LNCAP (cell line): ENCODE results near the gene XRCC4.

Experiments used
- TF ChIP-seq, protein P1 (sequence below): fragments of 450-650 bp; IDR thresholded peaks from 2 replicates; pipeline ENCODE4 v1.5.1; 2017; ENCODE audit warnings: mild to moderate bottlenecking

Gene XRCC4

DNA sequence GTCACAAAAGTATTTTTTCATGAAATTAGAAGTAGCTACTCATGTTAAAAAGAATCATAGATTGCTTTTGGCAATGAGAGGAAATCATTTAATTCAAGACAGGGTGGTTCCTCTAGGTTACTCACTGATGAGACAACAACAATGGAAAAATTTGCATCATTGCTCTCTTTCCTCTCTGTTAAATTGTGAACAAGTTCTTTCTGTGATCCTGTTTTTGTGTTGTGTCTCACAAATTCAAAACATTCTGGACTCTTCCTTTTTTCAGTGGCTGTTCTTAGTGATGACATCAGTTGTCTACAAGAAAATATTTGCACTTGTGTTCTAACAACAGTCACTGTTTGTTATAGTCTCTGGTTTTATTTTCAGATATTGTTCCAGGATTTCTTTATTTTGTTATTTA is 95.3 kb downstream of the XRCC4 start:
- TF ChIP-seq, protein P1, sequence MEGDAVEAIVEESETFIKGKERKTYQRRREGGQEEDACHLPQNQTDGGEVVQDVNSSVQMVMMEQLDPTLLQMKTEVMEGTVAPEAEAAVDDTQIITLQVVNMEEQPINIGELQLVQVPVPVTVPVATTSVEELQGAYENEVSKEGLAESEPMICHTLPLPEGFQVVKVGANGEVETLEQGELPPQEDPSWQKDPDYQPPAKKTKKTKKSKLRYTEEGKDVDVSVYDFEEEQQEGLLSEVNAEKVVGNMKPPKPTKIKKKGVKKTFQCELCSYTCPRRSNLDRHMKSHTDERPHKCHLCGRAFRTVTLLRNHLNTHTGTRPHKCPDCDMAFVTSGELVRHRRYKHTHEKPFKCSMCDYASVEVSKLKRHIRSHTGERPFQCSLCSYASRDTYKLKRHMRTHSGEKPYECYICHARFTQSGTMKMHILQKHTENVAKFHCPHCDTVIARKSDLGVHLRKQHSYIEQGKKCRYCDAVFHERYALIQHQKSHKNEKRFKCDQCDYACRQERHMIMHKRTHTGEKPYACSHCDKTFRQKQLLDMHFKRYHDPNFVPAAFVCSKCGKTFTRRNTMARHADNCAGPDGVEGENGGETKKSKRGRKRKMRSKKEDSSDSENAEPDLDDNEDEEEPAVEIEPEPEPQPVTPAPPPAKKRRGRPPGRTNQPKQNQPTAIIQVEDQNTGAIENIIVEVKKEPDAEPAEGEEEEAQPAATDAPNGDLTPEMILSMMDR = no peak

DNA sequence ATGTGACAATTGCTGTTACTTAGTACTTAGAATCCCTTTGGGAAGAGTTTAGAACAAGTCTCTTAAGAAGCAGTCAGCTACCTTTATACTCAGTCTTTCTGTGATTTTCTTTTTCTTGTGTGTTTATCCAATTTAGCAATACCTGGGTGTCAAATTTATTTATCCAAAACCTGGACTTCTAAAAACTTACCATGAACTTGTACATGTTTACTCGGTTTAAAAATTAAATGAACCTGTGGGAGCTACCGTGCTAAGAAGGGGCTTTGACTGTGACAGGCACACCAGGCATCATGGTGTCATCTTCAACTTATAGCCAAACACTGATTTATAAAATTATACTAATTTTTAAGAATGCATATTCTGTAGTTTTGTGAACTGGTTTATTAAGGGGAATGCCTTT is 96.5 kb downstream of the XRCC4 start:
- TF ChIP-seq, protein P1 = no peak

DNA sequence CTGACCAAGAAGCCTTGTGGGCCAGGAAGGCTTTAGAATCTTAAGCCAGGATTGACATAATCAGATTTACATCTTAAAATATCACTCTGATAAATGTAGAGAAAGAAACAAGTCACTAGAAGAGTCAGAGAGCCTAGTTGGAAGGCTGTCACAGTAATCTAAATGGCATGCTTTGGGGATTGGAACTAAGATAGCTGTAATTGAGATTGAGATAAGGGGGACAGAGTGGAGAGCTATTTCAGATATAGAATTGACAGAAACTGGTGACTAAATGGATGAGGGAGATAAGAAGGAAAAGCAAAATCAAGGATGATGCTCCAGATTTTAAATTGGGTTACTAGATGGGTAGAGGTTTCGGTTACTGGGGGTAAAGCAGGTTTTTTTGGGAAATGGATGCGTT is 100.5 kb downstream of the XRCC4 start:
- TF ChIP-seq, protein P1 = no peak

DNA sequence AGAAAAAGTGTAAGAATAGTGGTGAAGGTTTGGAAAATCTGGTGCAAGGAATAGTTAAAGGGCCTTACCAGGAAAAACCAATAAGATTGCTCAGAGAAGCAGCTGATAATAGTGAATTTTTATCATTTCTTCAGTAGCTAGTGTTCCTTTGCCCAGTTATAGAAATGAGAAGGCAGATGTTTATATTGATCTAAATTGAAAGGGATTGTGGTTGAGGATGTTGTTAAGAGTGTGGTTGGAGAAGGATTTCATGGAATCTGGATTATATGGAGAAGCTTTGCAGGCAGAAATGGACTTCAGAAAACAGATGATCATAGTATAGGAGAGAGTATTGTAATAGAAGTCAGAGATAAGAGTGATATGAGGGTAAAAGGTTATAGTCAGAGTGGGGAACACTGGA is 102.6 kb downstream of the XRCC4 start:
- TF ChIP-seq, protein P1 = no peak

DNA sequence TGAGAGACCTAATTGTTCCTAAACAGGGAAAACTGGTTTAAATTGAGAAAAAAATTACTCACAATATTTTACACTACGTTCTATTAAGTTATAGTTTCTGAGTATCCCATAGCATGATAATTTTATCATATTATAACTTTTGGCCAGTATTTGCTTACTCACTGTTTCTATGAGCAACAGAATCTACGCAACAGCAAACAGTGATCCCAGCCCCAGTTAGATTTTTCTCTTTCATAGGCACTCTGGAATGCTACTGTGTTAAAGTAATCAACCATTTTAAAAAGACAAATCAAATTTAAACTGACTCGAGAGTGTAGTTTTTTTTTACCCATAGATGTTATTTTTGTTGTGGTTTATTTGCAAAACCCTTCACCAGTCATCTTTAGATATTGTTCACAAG is 107.2 kb downstream of the XRCC4 start:
- TF ChIP-seq, protein P1 = no peak

DNA sequence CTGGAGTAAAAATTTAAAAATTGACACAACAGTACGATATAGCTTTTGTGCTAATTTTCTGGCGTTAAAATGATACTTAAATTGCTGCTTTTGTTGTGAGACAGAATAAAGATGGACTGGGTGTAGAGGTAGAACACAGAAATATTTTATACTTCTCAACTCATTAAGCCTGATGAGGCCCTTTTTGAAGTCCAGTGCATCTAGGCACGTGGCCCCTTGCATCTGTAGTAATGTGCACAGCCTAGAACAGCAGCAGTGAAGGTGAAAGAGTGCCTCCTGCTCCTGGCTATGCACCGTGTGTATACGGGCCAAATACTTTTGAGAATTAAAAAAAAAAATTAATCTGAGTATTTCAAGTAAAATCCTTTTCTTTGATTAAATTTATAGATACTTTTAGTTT is 115.6 kb downstream of the XRCC4 start:
- TF ChIP-seq, protein P1 = no peak

DNA sequence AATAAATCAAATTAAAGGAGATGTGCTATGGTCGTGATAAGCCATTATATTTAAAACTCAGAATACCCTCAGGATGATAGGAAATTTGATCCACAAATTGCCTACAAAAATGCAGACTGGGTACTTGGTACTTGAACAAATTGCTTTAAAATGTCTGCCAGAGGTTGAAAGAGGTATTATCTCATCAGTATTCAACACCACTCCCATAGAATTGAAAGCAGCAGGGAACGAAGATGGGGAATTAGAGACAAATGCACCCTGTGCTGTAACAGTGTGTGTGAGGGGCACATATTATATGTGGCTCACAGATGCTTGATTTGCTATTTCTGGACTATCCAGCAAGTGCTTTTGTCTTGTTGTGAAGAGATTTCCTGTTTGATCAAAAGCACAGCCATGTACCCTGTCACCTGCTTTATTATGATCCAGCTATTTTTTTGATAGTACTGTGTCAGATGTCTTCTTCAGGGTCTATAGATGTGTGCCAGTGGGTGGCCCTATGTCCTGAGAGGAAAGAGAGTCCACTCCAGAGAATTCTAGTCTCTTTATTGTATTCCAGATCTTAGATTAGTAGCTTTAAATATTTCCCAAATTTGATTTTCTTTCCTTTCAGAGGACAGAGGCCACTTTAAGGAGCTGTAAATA is 120.1 kb downstream of the XRCC4 start:
- TF ChIP-seq, protein P1 = no peak

DNA sequence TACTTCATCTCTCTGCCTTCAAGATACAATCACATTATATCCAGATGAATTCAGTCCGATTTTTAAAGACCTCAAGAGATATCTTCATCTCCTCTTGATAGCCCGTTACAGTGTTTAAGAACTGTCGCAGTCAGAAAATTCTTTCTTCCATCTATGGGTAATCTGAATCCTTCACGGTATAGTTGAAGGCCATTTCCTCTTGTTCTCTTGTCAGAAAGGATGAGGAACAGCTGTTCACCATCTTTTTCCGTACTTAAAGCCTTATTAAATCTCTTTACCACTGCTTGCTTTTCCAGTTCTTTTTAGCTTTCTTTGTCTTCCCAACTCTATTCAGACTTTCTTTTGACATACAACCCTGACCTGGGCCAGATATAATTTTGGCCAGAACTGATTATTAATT is 121.8 kb downstream of the XRCC4 start:
- TF ChIP-seq, protein P1 = no peak
